SK-N-MC (cell line): ENCODE data around the gene GLMP.
A peak's percentile ranks its signal among the peaks of the same experiment; 100 is the strongest.

Experiments
- DNase-seq: peaks from one replicate; pipeline ENCODE4 v3.0.0-alpha.2; 2011; ENCODE audit warnings: low read depth, low spot score
- H3K27ac ChIP-seq: fragments of 200-600 bp; sonication (generic); 2 replicates; pipeline ENCODE4 v1.5.1; 2016; ENCODE audit warnings: mixed run types
- H3K36me3 ChIP-seq: fragments of 200-600 bp; sonication (generic); 2 replicates; pipeline ENCODE4 v1.6.1; 2017; ENCODE audit warnings: antibody characterized with exemption, low read length, mixed read lengths; ENCODE audit not compliant: insufficient read depth
- H3K4me3 ChIP-seq: fragments of 200-600 bp; sonication (generic); 2 replicates; pipeline ENCODE4 v1.5.1; 2016
- H3K9ac ChIP-seq: fragments of 200-600 bp; sonication (generic); 2 replicates; pipeline ENCODE4 v1.8.0; 2017; ENCODE audit warnings: mixed run types, mixed read lengths; ENCODE audit not compliant: insufficient read length
- H3K9me3 ChIP-seq: fragments of 200-600 bp; sonication (generic); 2 replicates; pipeline ENCODE4 v1.6.1; 2017; ENCODE audit warnings: low read depth, mild to moderate bottlenecking, antibody characterized with exemption, low read length, moderate library complexity, mixed read lengths
- EZH2 ChIP-seq: fragments of 200-600 bp; sonication (generic); IDR thresholded peaks from one replicate; pipeline ENCODE4 v1.6.1; 2017; ENCODE audit warnings: antibody characterized with exemption
- FOXP2 ChIP-seq: optimal IDR thresholded peaks from 2 replicates; pipeline ENCODE3; 2011; ENCODE audit warnings: mild to moderate bottlenecking, moderate library complexity; ENCODE audit not compliant: insufficient read depth; ENCODE audit errors: extremely low read length, control extremely low read depth
- POLR2AphosphoS5 ChIP-seq: IDR thresholded peaks from 2 replicates; pipeline ENCODE4 v1.6.1; 2012; ENCODE audit warnings: mild to moderate bottlenecking, low read depth, low read length, borderline replicate concordance

GLMP gene

GRCh38 chr1:156320560-156320959 lies 25.1 kb upstream of the GLMP start:
- peaks cover 89% of the 10 kb centered on the region for H3K36me3 ChIP-seq
- H3K9me3 ChIP-seq, result no peaks in the 10 kb centered on the region
- TF ChIP-seq EZH2 (no peak), POLR2AphosphoS5 (peak; percentile 17; the same call in 1 of the 2 replicates), FOXP2 (no peak)
- H3K27ac ChIP-seq, result no peak overlapping the region
- no peak for DNase-seq
- no peak overlapping the region for H3K9ac ChIP-seq
- H3K4me3 ChIP-seq, result no peak overlapping the region

DNA sequence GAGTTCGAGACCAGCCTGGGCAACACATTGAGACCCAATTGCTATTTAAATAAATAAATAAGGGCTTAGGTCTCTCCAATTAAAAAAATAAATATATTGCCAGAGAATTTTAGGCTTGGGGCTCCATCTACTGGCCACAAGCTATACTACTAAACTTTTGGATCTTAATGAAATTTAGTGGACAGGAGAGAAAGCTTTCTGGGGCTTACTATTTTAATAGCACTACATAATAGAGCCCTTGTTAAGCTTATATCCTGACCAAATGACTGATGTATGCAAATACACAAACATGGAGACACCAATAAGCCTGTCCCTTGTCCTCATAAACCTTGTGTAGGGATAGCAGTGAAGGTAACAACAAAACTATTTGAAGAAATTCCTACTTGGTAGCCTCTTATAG lies 24.2 kb upstream of the GLMP start:
- peaks cover 89% of the 10 kb centered on the region for H3K36me3 ChIP-seq
- H3K9me3 ChIP-seq, result no peaks in the 10 kb centered on the region
- no peak for TF ChIP-seq FOXP2
- no peak for TF ChIP-seq POLR2AphosphoS5
- no peak for TF ChIP-seq EZH2
- no peak overlapping the region for H3K9ac ChIP-seq
- H3K27ac ChIP-seq, result no peak overlapping the region
- H3K4me3 ChIP-seq, result no peak overlapping the region
- DNase-seq, result no peak

GRCh38 chr1:156316909-156317308 lies 21.4 kb upstream of the GLMP start:
- no peak for DNase-seq
- no peak overlapping the region for H3K27ac ChIP-seq
- no peak overlapping the region for H3K9ac ChIP-seq
- H3K4me3 ChIP-seq, result no peak overlapping the region
- peaks cover 99% of the 10 kb centered on the region for H3K36me3 ChIP-seq
- no peaks in the 10 kb centered on the region for H3K9me3 ChIP-seq
- TF ChIP-seq EZH2 (no peak), POLR2AphosphoS5 (no peak), FOXP2 (no peak)

DNA sequence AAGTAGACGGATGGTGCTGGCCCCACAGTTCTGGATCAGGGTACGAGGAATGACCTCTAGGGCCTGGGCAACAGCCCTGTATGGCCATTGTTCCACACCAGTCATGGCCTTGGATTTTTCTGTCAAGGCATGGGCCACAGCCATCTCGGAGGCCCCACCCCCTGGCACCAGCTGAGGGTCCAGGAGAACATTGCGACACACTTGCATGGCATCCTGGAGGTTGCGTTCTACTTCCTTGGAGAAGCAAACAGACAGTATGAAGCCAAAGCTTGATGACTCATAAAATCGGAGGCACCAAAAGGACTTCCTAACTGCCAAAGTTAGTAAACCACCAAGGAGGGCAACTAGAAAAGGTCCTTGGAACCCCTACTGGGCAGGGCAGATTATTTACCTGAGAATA lies 15.5 kb upstream of the GLMP start:
- TF ChIP-seq FOXP2 (no peak), POLR2AphosphoS5 (no peak), EZH2 (no peak)
- no peak overlapping the region for H3K27ac ChIP-seq
- DNase-seq, result no peak
- H3K36me3 ChIP-seq, result peaks cover 89% of the 10 kb centered on the region
- H3K4me3 ChIP-seq, result no peak overlapping the region
- no peaks in the 10 kb centered on the region for H3K9me3 ChIP-seq
- H3K9ac ChIP-seq, result no peak overlapping the region

- no peak overlapping the region for H3K4me3 ChIP-seq
- no peak overlapping the region for H3K27ac ChIP-seq
- H3K9me3 ChIP-seq, result no peaks in the 10 kb centered on the region
- no peak for TF ChIP-seq POLR2AphosphoS5
- TF ChIP-seq FOXP2, result no peak
- TF ChIP-seq EZH2, result no peak
- H3K36me3 ChIP-seq, result peaks cover 70% of the 10 kb centered on the region
- no peak for DNase-seq
- no peak overlapping the region for H3K9ac ChIP-seq
Measured at GRCh38 chr1:156308078-156308477, 12.6 kb upstream of the GLMP start.

- Histone ChIP-seq H3K9me3 (no peaks in the 10 kb centered on the region), H3K9ac (no peak overlapping the region), H3K36me3 (peaks cover 44% of the 10 kb centered on the region), H3K27ac (no peak overlapping the region), H3K4me3 (no peak overlapping the region)
- TF ChIP-seq FOXP2, result no peak
- TF ChIP-seq EZH2, result no peak
- TF ChIP-seq POLR2AphosphoS5, result no peak
- no peak for DNase-seq
Measured at GRCh38 chr1:156305215-156305614, 9.7 kb upstream of the GLMP start.

GRCh38 chr1:156303241-156303640 lies 7.8 kb upstream of the GLMP start:
- Histone ChIP-seq H3K9me3 (no peaks in the 10 kb centered on the region), H3K9ac (no peak overlapping the region), H3K4me3 (no peak overlapping the region), H3K27ac (no peak overlapping the region), H3K36me3 (peaks cover 24% of the 10 kb centered on the region)
- TF ChIP-seq FOXP2 (no peak), POLR2AphosphoS5 (0 out of 2 replicates have a peak, but pooled peaks have one; percentile 10), EZH2 (no peak)
- DNase-seq, result no peak

DNA sequence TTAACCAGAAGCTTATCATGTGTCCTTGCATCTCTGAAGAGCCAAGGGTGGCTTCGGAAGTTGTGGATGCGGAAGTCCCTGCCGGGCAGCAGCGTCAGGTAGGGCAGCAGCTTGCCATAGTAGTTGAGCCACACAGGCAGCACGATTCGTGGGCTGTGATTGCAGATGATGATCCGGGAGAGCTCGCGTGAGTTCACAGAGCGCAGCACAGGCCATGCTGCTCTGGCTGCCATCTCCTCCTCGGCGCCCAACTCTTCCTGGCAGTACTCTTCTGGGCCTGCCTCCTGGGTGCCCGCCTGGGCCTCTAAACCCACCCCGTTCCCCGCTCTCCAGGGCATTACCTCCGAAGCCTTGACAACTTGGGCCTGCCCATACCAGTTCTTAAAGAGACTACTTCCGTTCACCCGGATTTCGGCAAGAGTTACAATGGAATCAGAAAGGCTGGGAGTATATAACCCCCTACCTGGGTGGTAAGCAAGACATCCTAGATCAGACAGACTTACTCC lies 3.4 kb upstream of the GLMP start, which contains the start of gene VHLL:
Gene VHLL (minus strand): TSS at position 456 of the 506 bp plus-strand sequence. CDS start 118 bp downstream, at position 338.
- no peak within 1 kb of the TSS for H3K4me3 ChIP-seq
- H3K27ac ChIP-seq, result no peak within 1 kb of the TSS
- no peak within 1 kb of the TSS for H3K9ac ChIP-seq
- H3K9me3 ChIP-seq, result no peaks in the 10 kb centered on the region
- DNase-seq, result no peak
- TF ChIP-seq POLR2AphosphoS5, result no peak
- no peak for TF ChIP-seq FOXP2
- no peak for TF ChIP-seq EZH2
- H3K36me3 ChIP-seq, result peaks cover 3% of the 10 kb centered on the region; the same call in 1 of the 2 replicates

DNA sequence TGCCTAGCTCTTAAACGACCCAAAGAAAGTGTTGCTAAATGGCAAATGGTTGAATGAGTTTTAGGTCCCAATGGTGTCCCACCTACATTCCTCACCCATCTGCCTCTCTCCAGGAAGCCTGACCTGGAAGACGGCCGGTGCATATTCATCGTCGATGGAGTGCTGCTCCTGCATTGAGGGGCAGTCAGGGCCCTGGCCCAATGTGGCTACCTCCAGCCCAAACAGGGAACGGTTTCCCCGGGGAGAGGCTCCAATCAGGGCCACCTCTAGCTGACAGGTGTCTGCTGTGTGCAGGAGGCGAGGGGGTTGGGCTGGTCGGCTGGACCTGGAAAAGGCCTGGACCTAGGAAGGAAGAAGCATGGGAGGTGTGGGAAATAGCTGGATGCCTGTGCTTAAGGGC lies 1.6 kb downstream of the GLMP start:
- Histone ChIP-seq H3K36me3 (no peaks in the 10 kb centered on the region; the same call in 1 of the 2 replicates), H3K4me3 (no peak overlapping the region), H3K9me3 (no peaks in the 10 kb centered on the region), H3K9ac (no peak overlapping the region), H3K27ac (no peak overlapping the region)
- TF ChIP-seq EZH2, result no peak
- no peak for TF ChIP-seq POLR2AphosphoS5
- no peak for TF ChIP-seq FOXP2
- no peak for DNase-seq
